Spleen (tissue), 7 donors: ENCODE measurements around the gene SEC31B.

ENCODE experiments used
- CTCF ChIP-seq, 11 experiments: fragments of 200-600 bp in 7 of 11; fragments of 450-650 bp in 4 of 11; sonication (generic) in 4 of 11; IDR thresholded peaks in 8 of 11; conservative IDR thresholded peaks in 3 of 11; 1 replicate in 7 of 11; 2 replicates in 4 of 11; pipeline versions ENCODE4 v1.4.0 to v1.8.0; 2016 to 2021; ENCODE audit warnings: antibody characterized with exemption in 11 of 11, inconsistent platforms in 4 of 11, mild to moderate bottlenecking in 1 of 11
- POLR2A ChIP-seq, 3 donors: fragments of 450-650 bp; IDR thresholded peaks; one replicate each; pipeline ENCODE4 v1.5.1; 2017; ENCODE audit warnings: antibody characterized with exemption in 3 of 3, mild to moderate bottlenecking in 1 of 3
- donor health status: DM: no; HTN: no; CAD: no; lungs with moderate emphysema.
- donor health status: DM: no; HTN: no; CAD: no.
- donor health status: DM: no; HTN: no; CAD: no.

DNA sequence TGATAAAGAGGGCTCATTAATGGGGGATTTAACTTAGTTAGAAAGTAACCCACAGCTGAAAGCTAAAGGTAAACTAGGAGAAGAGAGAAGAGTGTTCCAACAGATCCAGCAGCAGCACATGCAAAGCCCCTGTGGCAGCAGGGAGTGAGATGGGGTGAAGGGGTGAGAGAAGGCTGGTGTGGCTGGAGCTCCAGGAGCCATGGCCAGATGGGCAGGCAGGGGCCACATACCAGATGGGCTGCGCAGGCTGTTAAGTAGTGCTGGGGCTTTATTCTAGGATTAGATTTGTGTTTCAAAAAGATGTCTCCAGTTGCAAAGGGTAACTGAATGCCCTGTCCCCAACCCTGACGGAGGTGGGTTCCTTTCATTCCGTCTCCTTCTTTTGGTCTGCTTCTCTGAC lies 49.3 kb upstream of the SEC31B start:
- no peak for TF ChIP-seq CTCF (IDR thresholded peaks at IDR 0.05 in 8 of 11, conservative IDR thresholded peaks at IDR 0.05 in 3 of 11)
- no peak for TF ChIP-seq POLR2A (IDR thresholded peaks at IDR 0.05)
